MG63 (cell line): ENCODE results near the gene TERT. TPM values are rescaled to one million over a fixed set of nuclear protein-coding genes. Genes with fewer than 3 reads are reported as not detected.

Experiments
- DNase-seq: peaks from one replicate; pipeline ENCODE4 v3.0.0-alpha.2; 2020
- H3K27me3 ChIP-seq: fragments of 250-450 bp; sonication (Bioruptor Pico); 2 replicates; pipeline ENCODE4 v1.5.1; 2020; ENCODE audit warnings: mild to moderate bottlenecking, moderate library complexity
- H3K36me3 ChIP-seq: fragments of 250-450 bp; sonication (Bioruptor Pico); 2 replicates; pipeline ENCODE4 v1.5.1; 2020; ENCODE audit warnings: mild to moderate bottlenecking, moderate library complexity
- H3K4me3 ChIP-seq: fragments of 250-450 bp; sonication (Bioruptor Pico); 2 replicates; pipeline ENCODE4 v1.5.1; 2020; ENCODE audit warnings: mild to moderate bottlenecking, moderate library complexity
- H3K9me3 ChIP-seq: fragments of 250-450 bp; sonication (Bioruptor Pico); 2 replicates; pipeline ENCODE4 v1.5.1; 2020; ENCODE audit warnings: mild to moderate bottlenecking, moderate library complexity
- total RNA-seq: library from RNA; depleted of rRNA; stranded (reverse); fragments of >200 nt; shearing (Covaris generic); gene quantifications from 2 replicates; pipeline ENCODE4 v1.2.3, GENCODE V29; 2014; ENCODE audit warnings: low replicate concordance

The TERT gene
- total RNA-seq, 1 experiment from 2014 or later: 2.4 TPM

DNA sequence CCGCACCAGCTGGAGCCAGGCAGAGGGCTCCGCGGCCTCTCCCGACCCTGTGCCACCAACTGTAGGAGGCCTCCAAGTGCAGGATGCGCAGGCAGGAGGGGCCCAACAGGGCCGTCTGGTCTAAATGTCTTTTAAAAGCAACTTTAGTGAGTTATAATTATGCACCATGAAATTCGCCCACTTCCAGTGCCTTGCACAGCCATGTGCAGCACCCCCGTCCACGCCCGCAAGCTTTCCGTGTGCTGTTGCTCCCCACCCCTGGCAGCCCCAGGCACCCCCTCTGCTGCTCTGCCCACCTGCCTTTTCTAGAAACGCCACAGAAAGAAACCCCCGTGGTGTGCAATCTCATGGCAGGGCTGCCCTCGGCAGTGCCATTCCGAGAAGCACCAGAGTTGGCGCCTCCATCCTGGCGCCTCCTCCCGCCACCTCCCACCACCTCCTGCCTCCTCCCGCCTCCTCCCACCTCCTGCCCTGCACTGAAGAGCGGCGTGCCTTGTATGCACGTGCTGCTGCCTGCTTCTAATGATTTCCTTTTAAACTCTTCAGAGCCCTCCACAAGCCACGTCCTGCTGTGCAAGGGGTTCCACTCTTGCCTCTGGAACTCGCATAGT, 77.2 kb downstream of the TERT start:
- DNase-seq: peak; percentile 34
- peaks cover 1% of the 10 kb centered on the region for H3K27me3 ChIP-seq
- H3K4me3 ChIP-seq: no peak overlapping the region
- H3K9me3 ChIP-seq: peaks cover 10% of the 10 kb centered on the region
- H3K36me3 ChIP-seq: no peaks in the 10 kb centered on the region

DNA sequence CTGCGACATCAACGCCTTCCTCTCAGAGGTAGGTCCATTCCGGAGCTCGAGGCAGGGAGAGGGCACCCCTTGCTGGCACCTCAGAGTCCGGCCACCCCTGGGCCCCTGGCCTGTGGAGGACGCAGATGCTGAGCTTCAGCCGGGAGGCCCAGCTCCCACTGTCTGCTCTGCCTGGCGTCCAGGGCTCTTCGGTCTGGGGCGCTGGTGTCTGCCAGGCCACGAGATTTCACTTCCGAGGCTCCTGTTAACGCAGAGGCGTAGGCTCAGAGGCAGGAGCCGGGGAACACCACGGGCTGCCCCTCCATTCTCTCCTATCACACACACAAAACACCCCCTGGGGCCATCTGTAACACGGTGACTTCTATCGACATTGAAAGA, 78.0 kb downstream of the TERT start:
- Histone ChIP-seq H3K4me3 (no peak overlapping the region), H3K9me3 (peaks cover 10% of the 10 kb centered on the region), H3K27me3 (no peaks in the 10 kb centered on the region; the same call in 1 of the 2 replicates), H3K36me3 (no peaks in the 10 kb centered on the region)
- no peak for DNase-seq

DNA sequence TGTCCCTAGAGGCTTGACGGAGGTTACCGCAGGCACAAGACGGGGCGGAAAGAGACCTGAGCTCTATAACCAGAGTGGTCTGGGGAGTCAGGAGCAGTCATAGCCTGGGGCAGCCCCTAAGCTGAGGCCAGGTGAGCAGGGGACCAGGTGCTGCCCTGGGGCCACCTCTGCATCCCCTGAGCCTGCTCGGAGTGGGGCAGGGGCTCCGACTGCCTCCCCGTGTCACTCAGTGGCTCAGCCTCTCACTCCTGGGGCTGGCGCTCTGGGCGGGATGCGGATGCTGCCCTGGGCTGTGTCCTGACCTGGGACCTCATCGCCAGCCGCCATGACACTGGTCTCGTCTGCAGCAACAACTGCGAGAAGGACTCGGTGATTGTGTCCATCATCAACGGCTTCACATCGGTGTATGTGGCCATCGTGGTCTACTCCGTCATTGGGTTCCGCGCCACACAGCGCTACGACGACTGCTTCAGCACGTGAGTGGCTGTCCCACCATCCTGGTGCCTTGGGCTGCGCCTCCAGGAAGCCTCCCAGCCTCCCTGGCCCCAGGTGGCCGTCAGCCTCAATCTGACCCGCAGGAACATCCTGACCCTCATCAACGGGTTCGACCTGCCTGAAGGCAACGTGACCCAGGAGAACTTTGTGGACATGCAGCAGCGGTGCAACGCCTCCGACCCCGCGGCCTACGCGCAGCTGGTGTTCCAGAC, 78.5 kb downstream of the TERT start:
- Histone ChIP-seq H3K36me3 (no peaks in the 10 kb centered on the region), H3K4me3 (no peak overlapping the region), H3K9me3 (peaks cover 10% of the 10 kb centered on the region), H3K27me3 (no peaks in the 10 kb centered on the region; the same call in 1 of the 2 replicates)
- DNase-seq: no peak

GRCh38 chr5:1215320-1216096, 79.4 kb downstream of the TERT start:
- H3K9me3 ChIP-seq: peaks cover 10% of the 10 kb centered on the region
- no peak for DNase-seq
- no peaks in the 10 kb centered on the region; the same call in 1 of the 2 replicates for H3K27me3 ChIP-seq
- H3K36me3 ChIP-seq: no peaks in the 10 kb centered on the region
- H3K4me3 ChIP-seq: no peak overlapping the region

GRCh38 chr5:1214936-1215220, 80.0 kb downstream of the TERT start:
- peaks cover 10% of the 10 kb centered on the region for H3K9me3 ChIP-seq
- H3K4me3 ChIP-seq: no peak overlapping the region
- no peaks in the 10 kb centered on the region; the same call in 1 of the 2 replicates for H3K27me3 ChIP-seq
- H3K36me3 ChIP-seq: no peaks in the 10 kb centered on the region
- DNase-seq: no peak

GRCh38 chr5:1214163-1214935, 80.5 kb downstream of the TERT start:
- no peaks in the 10 kb centered on the region for H3K36me3 ChIP-seq
- H3K27me3 ChIP-seq: no peaks in the 10 kb centered on the region; the same call in 1 of the 2 replicates
- no peak for DNase-seq
- H3K4me3 ChIP-seq: no peak overlapping the region
- peaks cover 10% of the 10 kb centered on the region for H3K9me3 ChIP-seq

- Histone ChIP-seq H3K36me3 (no peaks in the 10 kb centered on the region), H3K4me3 (no peak overlapping the region), H3K27me3 (no peaks in the 10 kb centered on the region; the same call in 1 of the 2 replicates), H3K9me3 (peaks cover 10% of the 10 kb centered on the region)
- DNase-seq: no peak
These were observed 81.2 kb downstream of the TERT start for GRCh38 chr5:1213508-1214162.

- DNase-seq: no peak
- Histone ChIP-seq H3K4me3 (no peak overlapping the region), H3K9me3 (peaks cover 10% of the 10 kb centered on the region), H3K36me3 (no peaks in the 10 kb centered on the region), H3K27me3 (no peaks in the 10 kb centered on the region; the same call in 1 of the 2 replicates)
These were observed 82.0 kb downstream of the TERT start for GRCh38 chr5:1212881-1213280.

- no peak for DNase-seq
- H3K9me3 ChIP-seq: peaks cover 10% of the 10 kb centered on the region
- no peak overlapping the region for H3K4me3 ChIP-seq
- H3K27me3 ChIP-seq: peaks cover 4% of the 10 kb centered on the region
- H3K36me3 ChIP-seq: no peaks in the 10 kb centered on the region
These were observed 82.6 kb downstream of the TERT start for GRCh38 chr5:1212271-1212670.

GRCh38 chr5:1211701-1212100, 83.2 kb downstream of the TERT start:
- H3K4me3 ChIP-seq: no peak overlapping the region
- H3K27me3 ChIP-seq: peaks cover 6% of the 10 kb centered on the region
- H3K9me3 ChIP-seq: peaks cover 10% of the 10 kb centered on the region
- no peaks in the 10 kb centered on the region for H3K36me3 ChIP-seq
- DNase-seq: no peak

DNA sequence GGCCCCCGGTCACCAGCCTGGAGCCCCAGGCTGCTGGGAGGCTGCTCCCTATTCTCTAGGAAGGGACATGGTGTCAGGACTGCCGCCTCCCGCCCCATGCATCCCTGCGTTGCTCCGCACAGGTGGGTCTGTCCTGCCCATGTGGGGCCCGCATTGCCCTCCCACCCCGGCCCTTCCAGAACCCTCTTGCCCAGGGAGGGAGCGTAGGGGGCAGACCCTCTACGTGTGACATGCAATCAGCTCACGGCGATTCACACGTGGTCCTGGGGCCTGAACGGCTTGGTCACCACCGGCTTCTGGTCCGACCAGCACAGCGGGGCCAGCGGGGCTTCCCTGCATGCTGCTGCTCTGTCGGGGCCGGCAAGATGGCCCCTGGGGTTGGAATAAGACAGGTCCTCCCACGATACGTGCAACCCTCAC, 84.0 kb downstream of the TERT start:
- no peak for DNase-seq

DNA sequence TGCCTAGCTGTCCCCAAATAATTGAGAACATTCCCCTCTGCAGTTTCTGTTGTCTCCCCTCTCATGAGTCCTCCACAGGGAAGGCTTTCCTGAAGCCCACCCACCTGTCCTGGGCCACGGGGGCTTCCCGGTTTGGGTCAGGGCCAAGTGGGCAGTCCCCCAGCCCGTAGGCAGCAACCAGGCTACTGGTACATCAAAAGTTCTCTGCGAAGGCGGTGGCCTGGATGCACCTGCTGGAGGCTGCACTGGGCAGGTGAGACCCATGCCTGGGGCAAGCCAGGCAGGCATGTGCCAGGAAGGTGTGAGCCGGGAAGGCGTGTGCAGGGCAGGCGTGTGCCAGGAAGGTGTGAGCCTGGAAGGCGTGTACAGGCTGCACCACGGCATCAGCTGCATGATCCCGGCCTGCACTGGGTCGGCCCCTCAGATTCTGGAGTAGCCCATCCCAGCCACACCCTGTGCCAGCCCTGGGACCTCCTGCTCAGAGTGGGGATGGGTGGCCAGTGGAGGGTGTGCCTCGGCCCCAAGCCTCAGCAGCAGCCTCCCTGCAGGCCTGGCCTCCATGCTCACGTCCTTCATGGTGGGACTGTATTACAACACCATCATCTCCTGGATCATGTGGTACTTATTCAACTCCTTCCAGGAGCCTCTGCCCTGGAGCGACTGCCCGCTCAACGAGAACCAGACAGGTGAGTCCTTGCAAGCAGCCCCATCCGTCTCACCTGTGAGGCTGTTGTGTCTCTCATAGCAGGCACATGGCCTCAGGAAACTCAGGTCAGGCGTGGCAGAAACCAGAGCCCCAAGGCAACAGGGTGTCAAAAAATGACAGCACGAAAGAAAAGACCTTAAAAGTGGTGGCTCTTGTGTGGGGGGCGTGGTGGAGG, 84.7 kb downstream of the TERT start:
- no peaks in the 10 kb centered on the region for H3K36me3 ChIP-seq
- no peak overlapping the region for H3K4me3 ChIP-seq
- no peak for DNase-seq

More for the DNA sequence above, 84.0 kb downstream of the TERT start:
- no peaks in the 10 kb centered on the region for H3K36me3 ChIP-seq
- peaks cover 8% of the 10 kb centered on the region for H3K27me3 ChIP-seq
- no peak overlapping the region for H3K4me3 ChIP-seq
- H3K9me3 ChIP-seq: peaks cover 8% of the 10 kb centered on the region

DNA sequence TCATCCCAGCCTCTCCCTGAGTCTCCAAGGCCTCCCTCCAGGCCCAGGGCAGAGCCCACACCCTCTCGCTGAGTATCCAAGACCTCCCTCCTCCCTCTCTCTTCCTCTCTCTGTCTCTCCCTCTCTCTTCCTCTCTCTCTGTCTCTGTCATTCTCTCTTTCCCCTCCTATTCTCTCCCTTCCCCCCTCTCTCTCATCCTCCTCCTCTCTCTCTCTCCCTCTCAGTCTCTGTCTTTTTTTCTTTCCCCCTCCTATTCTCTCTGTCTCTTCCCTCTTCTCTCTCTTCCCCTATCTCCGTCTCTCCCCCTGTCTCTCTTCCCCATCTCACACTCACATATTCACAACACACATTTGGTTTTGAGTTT, 85.4 kb downstream of the TERT start:
- H3K27me3 ChIP-seq: peaks cover 13% of the 10 kb centered on the region
- no peak for DNase-seq
- H3K4me3 ChIP-seq: no peak overlapping the region
- H3K36me3 ChIP-seq: no peaks in the 10 kb centered on the region
- no peaks in the 10 kb centered on the region for H3K9me3 ChIP-seq

More for the DNA sequence above, 84.7 kb downstream of the TERT start:
- H3K27me3 ChIP-seq: peaks cover 10% of the 10 kb centered on the region
- peaks cover 1% of the 10 kb centered on the region; the same call in 1 of the 2 replicates for H3K9me3 ChIP-seq

- Histone ChIP-seq H3K4me3 (no peak overlapping the region), H3K9me3 (no peaks in the 10 kb centered on the region), H3K27me3 (peaks cover 13% of the 10 kb centered on the region), H3K36me3 (no peaks in the 10 kb centered on the region)
- peak; percentile 37 for DNase-seq
These were observed 86.0 kb downstream of the TERT start for GRCh38 chr5:1208743-1209488.

DNA sequence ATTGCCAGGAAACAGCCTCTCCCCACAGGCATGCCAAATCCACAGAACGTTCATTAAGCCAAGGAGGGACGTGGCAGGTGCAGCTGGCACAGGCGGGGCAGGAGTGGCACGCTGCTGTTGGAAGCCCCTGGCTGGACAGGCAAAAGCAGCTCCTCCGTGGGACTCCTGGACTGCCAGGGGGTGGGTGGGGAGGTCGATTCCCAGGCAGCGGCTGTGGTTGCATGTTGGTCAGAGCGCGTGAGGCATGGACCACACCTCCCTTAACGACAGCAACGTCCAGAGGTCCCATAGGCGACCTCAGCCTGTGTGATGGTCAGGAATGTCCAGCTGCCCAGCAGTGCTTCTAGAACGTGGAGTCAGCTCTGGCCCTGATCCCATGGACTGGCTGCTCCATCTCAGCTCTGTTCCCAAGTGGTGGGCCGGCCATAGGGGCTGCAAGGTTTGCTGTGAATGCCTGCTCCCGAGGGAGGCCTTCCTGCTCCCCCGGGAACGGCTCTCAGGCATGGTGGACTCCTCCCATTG, 86.6 kb downstream of the TERT start:
- Histone ChIP-seq H3K4me3 (no peak overlapping the region), H3K9me3 (no peaks in the 10 kb centered on the region), H3K27me3 (peaks cover 13% of the 10 kb centered on the region), H3K36me3 (no peaks in the 10 kb centered on the region)
- no peak for DNase-seq
